ENCODE measurements around the gene PRRT2.

The PRRT2 gene

GRCh38 chr16:29852654-29853053, 40.7 kb downstream of the PRRT2 start:
- Histone ChIP-seq H3K4me3 (ENCODE audit: low read length) (no peak overlapping the region), H4K20me1 (ENCODE audit: insufficient read depth, low read length) (no peaks in the 10 kb centered on the region), H3K27me3 (replicated peaks; ENCODE audit: insufficient read depth, low read length) (no peaks in the 10 kb centered on the region), H3F3A (ENCODE audit: insufficient read depth, low read length) (no peaks in the 10 kb centered on the region), H3K9me3 (replicated peaks; ENCODE audit: insufficient read depth, low read length) (no peaks in the 10 kb centered on the region), H3K9ac (ENCODE audit: low read length) (no peak overlapping the region), H2AFZ (ENCODE audit: low read length) (no peak overlapping the region), H3K4me1 (ENCODE audit: low read length) (no peaks in the 10 kb centered on the region), H3K36me3 (replicated peaks; ENCODE audit: insufficient read depth, low read length) (no peaks in the 10 kb centered on the region), H3K79me2 (ENCODE audit: low read length) (no peaks in the 10 kb centered on the region), H3K9me2 (replicated peaks; ENCODE audit: insufficient read depth, low read length) (no peaks in the 10 kb centered on the region), H3K4me2 (ENCODE audit: low read depth, low read length) (no peak overlapping the region), H3K27ac (ENCODE audit: low read length) (no peak overlapping the region)
- no peak for DNase-seq
- no peak for TF ChIP-seq EZH2 (optimal IDR thresholded peaks at IDR 0.05; ENCODE audit: low read depth, low read length)
- no peak for TF ChIP-seq CTCF (IDR thresholded peaks at IDR 0.05; ENCODE audit: low read length)
- no peak for TF ChIP-seq EZH2phosphoT487 (IDR thresholded peaks at IDR 0.05; ENCODE audit: low read length)

GRCh38 chr16:29854520-29855100, 42.6 kb downstream of the PRRT2 start:
- Histone ChIP-seq H3K4me2 (ENCODE audit: low read depth, low read length) (no peak overlapping the region), H3K27ac (ENCODE audit: low read length) (no peak overlapping the region), H3K9me2 (replicated peaks; ENCODE audit: insufficient read depth, low read length) (no peaks in the 10 kb centered on the region), H3K36me3 (replicated peaks; ENCODE audit: insufficient read depth, low read length) (no peaks in the 10 kb centered on the region), H3F3A (ENCODE audit: insufficient read depth, low read length) (no peaks in the 10 kb centered on the region), H4K20me1 (ENCODE audit: insufficient read depth, low read length) (no peaks in the 10 kb centered on the region), H3K79me2 (ENCODE audit: low read length) (no peaks in the 10 kb centered on the region), H3K4me3 (ENCODE audit: low read length) (no peak overlapping the region), H3K4me1 (ENCODE audit: low read length) (no peaks in the 10 kb centered on the region), H3K27me3 (replicated peaks; ENCODE audit: insufficient read depth, low read length) (no peaks in the 10 kb centered on the region), H3K9me3 (replicated peaks; ENCODE audit: insufficient read depth, low read length) (no peaks in the 10 kb centered on the region), H3K9ac (ENCODE audit: low read length) (no peak overlapping the region), H2AFZ (ENCODE audit: low read length) (no peak overlapping the region)
- DNase-seq = no peak
- TF ChIP-seq EZH2 (optimal IDR thresholded peaks at IDR 0.05; ENCODE audit: low read depth, low read length) (no peak), CTCF (IDR thresholded peaks at IDR 0.05; ENCODE audit: low read length) (no peak), EZH2phosphoT487 (IDR thresholded peaks at IDR 0.05; ENCODE audit: low read length) (no peak)

DNA sequence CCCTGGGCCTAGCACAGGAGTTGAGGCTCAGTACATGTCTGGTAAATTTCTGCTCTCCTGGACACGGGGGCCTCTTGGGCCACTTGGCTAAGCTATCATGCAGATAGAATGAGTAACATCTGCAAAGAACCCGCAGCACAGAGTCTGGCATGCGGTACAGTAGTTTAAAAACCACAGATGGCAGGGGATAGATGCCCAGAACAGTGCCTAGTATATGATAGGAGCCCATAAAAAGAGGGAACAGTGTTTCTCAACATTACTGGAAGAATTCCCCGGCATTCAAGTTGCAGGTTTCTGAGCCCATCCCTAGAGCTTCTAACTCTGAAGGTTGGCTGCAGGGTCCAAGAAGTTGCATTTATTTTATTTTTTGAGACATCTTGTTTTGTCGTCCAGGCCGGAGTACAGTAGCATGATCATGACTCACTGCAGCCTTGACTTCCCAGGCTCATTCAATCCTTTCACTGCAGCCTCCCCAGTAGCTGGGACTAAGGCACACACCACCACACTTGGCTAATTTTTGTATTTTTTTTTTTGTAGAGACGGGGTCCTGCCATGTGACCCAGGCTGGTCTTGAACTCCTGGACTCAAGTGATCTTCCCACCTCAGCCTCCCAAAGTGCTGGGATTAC, 45.3 kb downstream of the PRRT2 start:
- Histone ChIP-seq H3K4me1 (ENCODE audit: low read length) (no peaks in the 10 kb centered on the region), H2AFZ (ENCODE audit: low read length) (no peak overlapping the region), H3K4me2 (ENCODE audit: low read depth, low read length) (no peak overlapping the region), H3K27ac (ENCODE audit: low read length) (no peak overlapping the region), H3F3A (ENCODE audit: insufficient read depth, low read length) (no peaks in the 10 kb centered on the region), H3K27me3 (replicated peaks; ENCODE audit: insufficient read depth, low read length) (no peaks in the 10 kb centered on the region), H4K20me1 (ENCODE audit: insufficient read depth, low read length) (no peaks in the 10 kb centered on the region), H3K4me3 (ENCODE audit: low read length) (no peak overlapping the region), H3K9me2 (replicated peaks; ENCODE audit: insufficient read depth, low read length) (no peaks in the 10 kb centered on the region), H3K36me3 (replicated peaks; ENCODE audit: insufficient read depth, low read length) (no peaks in the 10 kb centered on the region), H3K9me3 (replicated peaks; ENCODE audit: insufficient read depth, low read length) (no peaks in the 10 kb centered on the region), H3K9ac (ENCODE audit: low read length) (no peak overlapping the region), H3K79me2 (ENCODE audit: low read length) (peaks cover 9% of the 10 kb centered on the region)
- no peak for TF ChIP-seq CTCF (IDR thresholded peaks at IDR 0.05; ENCODE audit: low read length)
- TF ChIP-seq EZH2 (optimal IDR thresholded peaks at IDR 0.05; ENCODE audit: low read depth, low read length) = no peak
- no peak for TF ChIP-seq EZH2phosphoT487 (IDR thresholded peaks at IDR 0.05; ENCODE audit: low read length)
- no peak for DNase-seq
